ENCODE data around the gene MEMO1.
"Not testable (repeated sequence)": the region's sequence is repeated elsewhere in the genome, so short reads cannot be mapped to it uniquely, and the experiment has no call there.

Gene MEMO1

GRCh38 chr2:32010670-32011484 is at the start of gene MEMO1:
TSS of gene MEMO1 (minus strand) at chr2:32011008. CDS start at chr2:32010247, 761 bp downstream.
- DNase-seq: peak; percentile 87

DNA sequence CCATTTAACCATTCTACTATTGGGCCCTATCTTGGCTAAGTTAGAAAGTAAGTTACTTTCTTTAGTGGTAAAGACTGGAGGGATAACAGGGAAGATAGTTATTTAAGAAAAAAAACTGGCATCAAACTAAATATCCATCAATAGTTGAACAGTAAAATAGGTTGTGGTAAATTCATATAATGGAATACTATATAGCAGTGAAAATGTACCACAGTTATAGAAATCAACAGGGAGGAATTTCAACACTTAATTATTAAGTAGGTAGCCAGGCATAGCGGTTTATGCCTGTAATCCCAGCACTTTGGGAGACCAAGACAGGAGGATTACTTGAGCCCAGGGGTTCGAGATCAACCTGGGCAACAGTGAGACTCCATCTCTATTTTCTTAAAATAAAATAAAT is 49.5 kb upstream of the MEMO1 start:
- DNase-seq: no peak

GRCh38 chr2:32058130-32058529 is 47.3 kb upstream of the MEMO1 start:
- no peak for DNase-seq

- not testable (repeated sequence) for DNase-seq
Observed at GRCh38 chr2:32054583-32054982, 43.8 kb upstream of the MEMO1 start.

GRCh38 chr2:32051836-32052439 is 41.1 kb upstream of the MEMO1 start:
- no peak for DNase-seq

- no peak for DNase-seq
Observed at GRCh38 chr2:32043561-32043960, 32.8 kb upstream of the MEMO1 start.

GRCh38 chr2:32039447-32040219 is 28.8 kb upstream of the MEMO1 start, which contains the start of gene DPY30:
TSS of gene DPY30 (minus strand) at chr2:32039805. CDS start at chr2:32039456, 349 bp downstream.
- DNase-seq: peak; percentile 89

DNA sequence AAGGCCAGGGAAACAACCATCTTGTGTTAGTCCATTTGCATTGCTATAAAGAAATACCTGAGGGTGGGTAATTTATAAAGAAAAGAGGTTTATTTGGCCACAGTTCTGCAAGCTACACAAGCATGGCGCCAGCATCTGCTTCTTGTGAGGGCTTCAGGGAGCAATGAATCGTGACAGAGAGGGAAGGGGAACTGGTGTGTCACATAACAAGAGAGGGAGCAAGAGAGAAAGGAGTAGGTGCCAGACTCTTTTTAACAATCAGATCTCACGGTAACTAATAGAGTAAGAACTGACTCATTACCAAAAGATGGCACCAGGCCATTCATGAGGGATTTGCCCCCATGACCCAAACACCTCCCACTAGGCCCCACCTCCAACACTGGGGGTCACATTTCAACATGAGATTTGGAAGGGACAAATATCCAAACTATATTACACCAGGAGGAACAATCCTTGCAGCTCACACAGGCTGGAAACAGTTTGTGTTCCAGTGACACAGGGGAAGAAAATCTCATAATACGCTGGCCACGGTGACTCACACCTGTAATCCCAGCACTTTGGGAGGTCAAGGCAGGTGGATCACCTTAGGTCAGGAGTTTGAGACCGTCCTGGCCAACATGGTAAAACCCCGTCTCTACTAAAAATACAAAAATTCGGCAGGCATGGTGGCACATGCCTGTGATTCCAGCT is 23.5 kb upstream of the MEMO1 start:
- not testable (repeated sequence) for DNase-seq

GRCh38 chr2:32018789-32019482 is 8.1 kb upstream of the MEMO1 start:
- DNase-seq: not testable (repeated sequence)

DNA sequence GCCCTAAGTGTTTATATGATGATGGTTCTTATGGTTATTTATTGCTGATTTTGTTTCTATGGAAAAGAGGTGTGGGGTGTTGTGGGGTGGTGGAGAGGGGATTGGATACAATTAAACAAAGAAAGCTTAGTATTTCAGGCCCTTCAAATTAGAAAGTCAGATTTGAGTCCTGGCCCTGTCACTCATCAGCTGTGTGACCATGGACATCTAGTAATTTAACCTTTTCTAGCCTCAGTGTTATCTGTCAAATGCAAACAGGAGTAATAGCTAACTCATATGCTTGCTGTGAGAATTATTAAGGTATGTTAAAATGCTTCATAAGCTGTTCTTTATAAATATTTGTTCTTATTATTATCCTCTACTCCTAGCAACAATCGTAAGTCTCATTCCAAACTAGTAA is 2.1 kb upstream of the MEMO1 start:
- DNase-seq: no peak

GRCh38 chr2:32011485-32011960 is 715 bp upstream of the MEMO1 start:
- no peak for DNase-seq

DNA sequence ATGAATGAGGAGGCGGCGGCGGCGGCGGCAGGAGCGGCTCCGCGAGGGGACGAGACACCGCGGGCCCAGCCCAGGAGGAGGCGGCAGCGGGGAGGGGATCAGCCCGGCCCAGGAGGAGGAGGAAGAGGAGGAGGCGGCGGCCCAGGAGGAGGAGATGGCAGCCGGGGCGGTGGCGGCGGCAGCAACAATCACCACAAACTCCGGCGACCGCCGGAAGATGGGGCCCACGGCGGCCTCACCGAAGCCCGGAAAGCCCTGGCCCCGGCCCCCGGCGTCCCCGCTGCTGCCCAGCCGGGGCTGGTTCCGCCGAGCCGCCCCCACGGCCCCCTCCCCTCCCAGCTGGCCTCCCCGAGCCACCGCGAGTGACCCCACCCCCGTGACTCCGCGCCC is 533 bp downstream of the MEMO1 start:
- peak; percentile 62 for DNase-seq

- DNase-seq: peak; percentile 45
Observed at GRCh38 chr2:32009516-32010256, 1.1 kb downstream of the MEMO1 start.

- no peak for DNase-seq
Observed at GRCh38 chr2:32008805-32009515, 1.8 kb downstream of the MEMO1 start.

DNA sequence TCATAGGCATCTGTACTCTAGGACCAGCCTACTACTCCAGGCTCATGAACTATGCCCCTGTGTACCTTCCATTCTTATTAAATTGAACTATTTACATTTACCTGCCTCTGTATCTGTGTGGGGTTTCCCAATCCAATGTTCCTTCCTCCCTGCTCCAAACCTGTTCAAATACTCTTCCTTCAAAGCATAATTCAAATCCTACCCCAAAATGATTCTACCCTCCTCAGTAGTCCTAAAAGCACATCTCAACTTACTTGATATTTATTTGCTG is 3.8 kb downstream of the MEMO1 start:
- no peak for DNase-seq

GRCh38 chr2:32005371-32005976 is 5.3 kb downstream of the MEMO1 start:
- no peak for DNase-seq

DNA sequence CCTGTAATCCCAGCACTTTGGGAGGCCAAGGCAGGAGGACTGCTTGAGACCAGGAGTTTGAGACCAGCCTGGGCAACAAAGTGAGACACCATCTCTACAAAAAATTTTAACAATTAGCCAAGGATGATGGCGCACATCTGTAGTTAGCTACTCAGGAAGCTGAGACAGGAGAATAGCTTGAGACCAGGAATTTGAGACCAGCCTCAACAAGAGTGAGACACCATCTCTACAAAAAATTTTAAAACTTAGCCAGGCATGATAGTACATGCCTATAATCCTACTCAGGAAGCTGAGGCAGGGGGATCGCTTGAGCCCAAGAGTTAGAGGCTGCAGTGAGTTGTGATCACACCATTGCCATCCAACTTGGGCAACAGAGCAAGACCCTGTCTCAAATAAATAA is 7.0 kb downstream of the MEMO1 start:
- DNase-seq: no peak

- no peak for DNase-seq
Observed at GRCh38 chr2:32002406-32002805, 8.4 kb downstream of the MEMO1 start.

DNA sequence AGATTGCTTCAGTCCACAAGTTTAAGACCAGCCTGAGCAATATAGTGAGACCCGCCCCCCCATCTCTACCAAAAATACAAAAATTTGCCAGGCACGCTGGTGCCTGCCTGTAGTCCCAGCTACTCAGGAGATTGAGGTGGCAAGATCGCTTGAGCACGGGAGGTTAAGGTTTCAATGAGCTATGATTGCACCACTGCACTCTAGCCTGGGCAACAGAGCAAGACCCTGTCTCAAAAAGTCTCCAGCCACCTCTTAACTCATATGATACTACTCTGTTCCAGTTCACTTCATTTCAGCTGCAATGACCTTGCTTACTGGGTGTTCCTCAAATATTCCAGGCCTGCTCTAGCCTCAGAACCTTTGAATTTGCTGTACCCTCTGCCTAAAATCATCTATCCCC is 11.4 kb downstream of the MEMO1 start:
- DNase-seq: no peak

DNA sequence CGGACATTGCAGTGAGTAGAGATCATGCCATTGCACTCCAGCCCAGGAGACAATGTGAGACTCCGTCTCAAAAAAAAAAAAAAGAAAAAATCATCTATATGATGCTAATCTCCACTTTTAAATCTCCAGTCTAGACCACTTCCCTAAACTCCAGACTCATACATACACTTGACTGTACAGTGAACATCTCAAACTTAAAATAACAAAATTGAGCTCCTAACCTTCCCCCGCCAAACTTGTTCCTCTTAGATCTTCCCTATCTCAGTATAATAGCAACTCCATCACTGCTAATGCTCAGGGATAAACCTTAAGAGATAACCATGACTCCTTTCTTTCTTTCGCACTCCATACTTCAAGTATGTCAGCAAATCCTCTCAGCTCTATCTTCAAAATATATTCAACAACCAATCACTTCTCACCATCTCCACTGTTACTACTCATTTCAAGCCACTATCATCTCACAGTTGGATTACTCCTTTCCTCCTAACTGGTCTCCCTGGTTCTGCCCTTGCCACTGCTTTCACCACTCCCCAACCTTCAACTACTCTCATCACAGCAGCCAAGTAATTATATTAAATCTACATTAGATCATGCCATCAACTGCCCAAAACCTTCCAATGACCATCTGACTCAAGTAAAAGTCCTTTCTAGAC is 12.0 kb downstream of the MEMO1 start:
- no peak for DNase-seq
